GM18867 (cell line): ENCODE measurements around the gene PHACTR1.
"Not testable (repeated sequence)": the region's sequence is repeated elsewhere in the genome, so short reads cannot be mapped to it uniquely, and the experiment has no call there.

Source experiments
- ATAC-seq: cut with Tn5 transposase; IDR thresholded peaks from one replicate; pipeline ENCODE4 v1.9.1; 2021; ENCODE audit warnings: mild to moderate bottlenecking, moderate library complexity; ENCODE audit not compliant: unreplicated experiment

Gene PHACTR1

GRCh38 chr6:13326031-13326586 lies 609.5 kb downstream of the PHACTR1 start:
- ATAC-seq, result not testable (repeated sequence)

DNA sequence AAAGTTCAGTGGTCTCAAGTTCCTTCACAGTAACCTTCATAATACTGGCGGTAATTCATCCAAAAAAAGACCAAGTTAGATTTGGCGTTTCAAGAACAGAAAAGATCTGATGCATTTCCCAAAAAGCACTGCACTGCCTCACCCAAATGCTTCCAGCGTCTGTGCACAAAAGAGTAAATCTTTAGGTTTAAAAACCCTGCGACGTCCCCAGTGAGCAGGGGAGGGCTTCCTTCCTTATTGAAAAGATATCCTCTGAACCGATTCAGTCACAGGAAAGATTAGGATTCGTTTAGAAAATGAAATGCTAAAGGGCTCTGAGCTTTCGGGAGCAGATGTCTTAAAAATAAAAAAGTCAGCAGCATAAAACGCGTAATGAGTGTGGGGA lies 611.1 kb downstream of the PHACTR1 start:
- ATAC-seq, result no peak

- peak; percentile 92 for ATAC-seq
These were observed 611.7 kb downstream of the PHACTR1 start, which contains the start of gene TBC1D7 for GRCh38 chr6:13328076-13328874. Gene TBC1D7, minus strand, starts transcription at chr6:13328537. Its CDS starts 1,639 bp downstream, at chr6:13326898.

DNA sequence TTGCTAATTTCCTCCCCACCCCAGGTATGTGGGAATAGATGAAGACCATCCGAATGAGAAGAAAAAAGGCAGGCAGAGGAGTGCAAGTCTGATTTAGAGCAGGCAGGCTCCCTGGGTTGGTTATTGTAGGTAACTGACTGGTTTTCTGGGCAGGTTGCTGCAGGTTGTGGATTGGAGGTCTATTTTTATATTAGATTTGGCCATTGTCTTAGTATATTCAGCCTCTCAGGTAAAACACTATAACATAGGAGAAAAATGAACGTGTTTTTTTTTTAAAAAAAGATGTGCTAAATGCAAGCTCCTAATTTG lies 612.3 kb downstream of the PHACTR1 start:
- no peak for ATAC-seq

DNA sequence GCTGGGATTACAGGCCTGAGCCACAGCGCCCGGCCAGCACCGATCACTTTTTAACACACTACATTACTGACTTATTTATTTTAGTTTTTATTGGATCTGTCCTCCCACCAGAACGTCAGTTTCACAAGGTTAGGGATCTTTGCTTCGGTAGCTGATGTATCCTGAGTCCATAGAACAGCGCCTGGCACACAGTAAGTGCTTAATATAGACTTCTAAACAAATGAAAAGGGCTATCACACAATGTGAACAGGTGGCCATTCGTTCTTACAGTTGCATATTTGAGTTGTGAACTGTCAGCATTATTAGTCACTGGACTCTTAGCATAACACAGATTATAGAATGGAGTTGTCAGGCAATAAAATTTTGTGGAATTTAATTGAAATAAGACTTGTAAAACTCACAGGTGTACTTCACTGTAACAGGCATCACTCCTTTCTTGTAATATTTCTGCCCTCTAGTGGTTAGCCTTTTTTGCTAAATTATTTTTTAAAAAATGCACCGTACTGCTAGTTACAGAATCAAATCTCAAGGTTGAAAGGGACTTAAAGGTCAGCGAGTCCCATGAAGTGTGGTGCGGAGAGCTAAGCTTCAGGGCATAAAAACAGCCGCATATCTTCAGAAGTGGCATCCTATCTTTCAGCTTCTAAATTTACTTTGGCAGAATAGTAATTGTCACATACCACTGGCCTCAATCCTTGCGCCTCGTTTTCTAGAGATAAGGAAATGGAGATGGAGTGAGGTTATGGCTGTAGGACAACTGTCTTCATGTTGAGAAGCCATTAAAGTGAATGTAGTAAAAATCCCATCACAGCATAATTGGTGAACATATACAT lies 615.2 kb downstream of the PHACTR1 start:
- no peak for ATAC-seq

- no peak for ATAC-seq
These were observed 615.8 kb downstream of the PHACTR1 start for GRCh38 chr6:13332349-13332706.

GRCh38 chr6:13334953-13335352 lies 618.4 kb downstream of the PHACTR1 start:
- no peak for ATAC-seq

DNA sequence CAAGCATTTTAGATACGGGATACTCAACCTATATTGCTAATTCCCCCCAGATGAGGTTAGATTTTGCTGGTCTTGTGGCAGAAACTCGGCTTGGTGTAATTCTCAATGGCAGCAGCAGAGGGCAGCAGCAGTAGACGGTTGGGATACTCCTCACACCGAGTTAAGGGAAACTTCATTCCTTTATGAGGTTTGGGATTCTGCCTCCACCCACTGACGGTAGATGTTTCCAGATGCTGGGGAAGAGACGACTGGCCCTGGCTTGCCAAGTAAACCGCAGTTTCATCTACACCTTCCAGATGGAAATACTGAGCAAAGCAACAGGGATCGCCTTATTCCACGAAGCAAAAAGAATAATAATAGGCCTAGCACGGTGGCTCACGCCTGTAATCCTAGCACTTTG lies 620.0 kb downstream of the PHACTR1 start:
- ATAC-seq, result no peak

- no peak for ATAC-seq
These were observed 621.5 kb downstream of the PHACTR1 start for GRCh38 chr6:13338038-13338437.
